ENCODE measurements around the gene LUM.

Gene LUM

GRCh38 chr12:91059211-91059610 is 52.1 kb downstream of the LUM start:
- Histone ChIP-seq H2BK15ac (replicated peaks; ENCODE audit: low read depth) (no peak overlapping the region), H3K27me3 (ENCODE audit: insufficient read depth, low read length, poor library complexity) (no peaks in the 10 kb centered on the region), H3K4me2 (ENCODE audit: low read length) (no peak overlapping the region), H3K4me1 (ENCODE audit: control insufficient read depth, low read depth, low read length) (no peaks in the 10 kb centered on the region), H3K4me3 (ENCODE audit: low read length) (no peak overlapping the region), H2AK5ac (ENCODE audit: low read length) (no peak overlapping the region), H2BK120ac (ENCODE audit: low read depth, low read length) (no peak overlapping the region), H4K8ac (ENCODE audit: low read depth, low read length) (no peak overlapping the region), H3K79me2 (ENCODE audit: control insufficient read depth, insufficient read depth, low read length) (no peaks in the 10 kb centered on the region), H3K18ac (ENCODE audit: low read length) (no peak overlapping the region), H2BK5ac (ENCODE audit: low read length) (no peak overlapping the region), H3K23ac (ENCODE audit: low read length) (no peak overlapping the region), H3K4ac (ENCODE audit: low read depth, low read length) (no peak overlapping the region), H4K5ac (ENCODE audit: low read length) (no peak overlapping the region), H3K9ac (ENCODE audit: low read length) (no peak overlapping the region), H3K79me1 (ENCODE audit: low read length) (no peaks in the 10 kb centered on the region), H3K56ac (ENCODE audit: low read length) (no peak overlapping the region), H3K27ac (ENCODE audit: low read depth, low read length) (no peak overlapping the region), H3K36me3 (ENCODE audit: control insufficient read depth, insufficient read depth, low read length) (no peaks in the 10 kb centered on the region)
- no peak for DNase-seq

GRCh38 chr12:91058786-91059185 is 52.5 kb downstream of the LUM start:
- no peak overlapping the region for H4K8ac ChIP-seq (ENCODE audit: low read depth, low read length)

GRCh38 chr12:91057368-91058165 is 53.7 kb downstream of the LUM start, which contains the start of gene KERA:
KERA (minus strand) TSS chr12:91058024; CDS start chr12:91056281, 1,743 bp downstream.
- no peaks in the 10 kb centered on the region for H3K27me3 ChIP-seq (ENCODE audit: insufficient read depth, low read length, poor library complexity)
- H3K4me2 ChIP-seq (ENCODE audit: low read length) = no peak within 1 kb of the TSS
- H3K4me1 ChIP-seq (ENCODE audit: control insufficient read depth, low read depth, low read length) = no peaks in the 10 kb centered on the region
- H3K56ac ChIP-seq (ENCODE audit: low read length) = no peak within 1 kb of the TSS
- DNase-seq = no peak
- H3K79me1 ChIP-seq (ENCODE audit: low read length) = no peaks in the 10 kb centered on the region
- H2AK5ac ChIP-seq (ENCODE audit: low read length) = no peak within 1 kb of the TSS
- H2BK5ac ChIP-seq (ENCODE audit: low read length) = no peak within 1 kb of the TSS
- H3K36me3 ChIP-seq (ENCODE audit: control insufficient read depth, insufficient read depth, low read length) = no peaks in the 10 kb centered on the region
- H3K4ac ChIP-seq (ENCODE audit: low read depth, low read length) = no peak within 1 kb of the TSS
- no peak within 1 kb of the TSS for H4K8ac ChIP-seq (ENCODE audit: low read depth, low read length)
- no peak within 1 kb of the TSS for H3K9ac ChIP-seq (ENCODE audit: low read length)
- H2BK120ac ChIP-seq (ENCODE audit: low read depth, low read length) = no peak within 1 kb of the TSS
- H3K27ac ChIP-seq (ENCODE audit: low read depth, low read length) = no peak within 1 kb of the TSS
- no peak within 1 kb of the TSS for H3K4me3 ChIP-seq (ENCODE audit: low read length)
- no peak within 1 kb of the TSS for H3K18ac ChIP-seq (ENCODE audit: low read length)
- H2BK15ac ChIP-seq (replicated peaks; ENCODE audit: low read depth) = no peak within 1 kb of the TSS
- H4K5ac ChIP-seq (ENCODE audit: low read length) = no peak within 1 kb of the TSS
- no peaks in the 10 kb centered on the region for H3K79me2 ChIP-seq (ENCODE audit: control insufficient read depth, insufficient read depth, low read length)
- H3K23ac ChIP-seq (ENCODE audit: low read length) = no peak within 1 kb of the TSS
- WGBS (ENCODE audit: extremely low coverage, insufficient coverage, low lambda C conversion rate) = no CpG with 5 or more reads among the region's 9 CpGs

More at GRCh38 chr12:91058786-91059185, 52.5 kb downstream of the LUM start:
- no peak overlapping the region for H2BK15ac ChIP-seq (replicated peaks; ENCODE audit: low read depth)
- H3K79me2 ChIP-seq (ENCODE audit: control insufficient read depth, insufficient read depth, low read length) = no peaks in the 10 kb centered on the region
- H3K18ac ChIP-seq (ENCODE audit: low read length) = no peak overlapping the region
- no peak overlapping the region for H3K4me2 ChIP-seq (ENCODE audit: low read length)
- H2BK120ac ChIP-seq (ENCODE audit: low read depth, low read length) = no peak overlapping the region
- no peak overlapping the region for H3K23ac ChIP-seq (ENCODE audit: low read length)
- H3K4me3 ChIP-seq (ENCODE audit: low read length) = no peak overlapping the region
- no peak overlapping the region for H3K9ac ChIP-seq (ENCODE audit: low read length)
- H2AK5ac ChIP-seq (ENCODE audit: low read length) = no peak overlapping the region
- H3K56ac ChIP-seq (ENCODE audit: low read length) = no peak overlapping the region
- H3K27me3 ChIP-seq (ENCODE audit: insufficient read depth, low read length, poor library complexity) = no peaks in the 10 kb centered on the region
- no peaks in the 10 kb centered on the region for H3K79me1 ChIP-seq (ENCODE audit: low read length)
- WGBS (ENCODE audit: extremely low coverage, insufficient coverage, low lambda C conversion rate) = no CpG with 5 or more reads among the region's 1 CpG
- H3K27ac ChIP-seq (ENCODE audit: low read depth, low read length) = no peak overlapping the region
- no peak overlapping the region for H3K4ac ChIP-seq (ENCODE audit: low read depth, low read length)
- no peak overlapping the region for H4K5ac ChIP-seq (ENCODE audit: low read length)
- H3K36me3 ChIP-seq (ENCODE audit: control insufficient read depth, insufficient read depth, low read length) = no peaks in the 10 kb centered on the region
- DNase-seq = no peak
- no peaks in the 10 kb centered on the region for H3K4me1 ChIP-seq (ENCODE audit: control insufficient read depth, low read depth, low read length)
- H2BK5ac ChIP-seq (ENCODE audit: low read length) = no peak overlapping the region

GRCh38 chr12:91056488-91056887 is 54.8 kb downstream of the LUM start:
- DNase-seq = no peak
- Histone ChIP-seq H3K79me1 (ENCODE audit: low read length) (no peaks in the 10 kb centered on the region), H2BK5ac (ENCODE audit: low read length) (no peak overlapping the region), H3K27me3 (ENCODE audit: insufficient read depth, low read length, poor library complexity) (no peaks in the 10 kb centered on the region), H3K23ac (ENCODE audit: low read length) (no peak overlapping the region), H3K18ac (ENCODE audit: low read length) (no peak overlapping the region), H3K4me3 (ENCODE audit: low read length) (no peak overlapping the region), H3K4ac (ENCODE audit: low read depth, low read length) (no peak overlapping the region), H2BK15ac (replicated peaks; ENCODE audit: low read depth) (no peak overlapping the region), H3K56ac (ENCODE audit: low read length) (no peak overlapping the region), H3K4me1 (ENCODE audit: control insufficient read depth, low read depth, low read length) (no peaks in the 10 kb centered on the region), H4K8ac (ENCODE audit: low read depth, low read length) (no peak overlapping the region), H3K27ac (ENCODE audit: low read depth, low read length) (no peak overlapping the region), H3K9ac (ENCODE audit: low read length) (no peak overlapping the region), H3K4me2 (ENCODE audit: low read length) (no peak overlapping the region), H3K79me2 (ENCODE audit: control insufficient read depth, insufficient read depth, low read length) (no peaks in the 10 kb centered on the region), H3K36me3 (ENCODE audit: control insufficient read depth, insufficient read depth, low read length) (no peaks in the 10 kb centered on the region), H2AK5ac (ENCODE audit: low read length) (no peak overlapping the region), H2BK120ac (ENCODE audit: low read depth, low read length) (no peak overlapping the region), H4K5ac (ENCODE audit: low read length) (no peak overlapping the region)
- no CpG with 5 or more reads among the region's 2 CpGs for WGBS (ENCODE audit: extremely low coverage, insufficient coverage, low lambda C conversion rate)

GRCh38 chr12:91055976-91056375 is 55.3 kb downstream of the LUM start:
- no peak overlapping the region for H3K4me3 ChIP-seq (ENCODE audit: low read length)
- H2AK5ac ChIP-seq (ENCODE audit: low read length) = no peak overlapping the region
- no peak for DNase-seq
- H3K27me3 ChIP-seq (ENCODE audit: insufficient read depth, low read length, poor library complexity) = no peaks in the 10 kb centered on the region
- no peak overlapping the region for H3K27ac ChIP-seq (ENCODE audit: low read depth, low read length)
- WGBS (ENCODE audit: extremely low coverage, insufficient coverage, low lambda C conversion rate) = no CpG with 5 or more reads among the region's 1 CpG
- H2BK120ac ChIP-seq (ENCODE audit: low read depth, low read length) = no peak overlapping the region
- no peak overlapping the region for H3K4ac ChIP-seq (ENCODE audit: low read depth, low read length)
- no peak overlapping the region for H3K56ac ChIP-seq (ENCODE audit: low read length)
- no peak overlapping the region for H3K18ac ChIP-seq (ENCODE audit: low read length)
- no peak overlapping the region for H4K8ac ChIP-seq (ENCODE audit: low read depth, low read length)
- H3K23ac ChIP-seq (ENCODE audit: low read length) = no peak overlapping the region
- no peaks in the 10 kb centered on the region for H3K79me2 ChIP-seq (ENCODE audit: control insufficient read depth, insufficient read depth, low read length)
- no peak overlapping the region for H4K5ac ChIP-seq (ENCODE audit: low read length)
- no peak overlapping the region for H2BK5ac ChIP-seq (ENCODE audit: low read length)
- no peak overlapping the region for H3K4me2 ChIP-seq (ENCODE audit: low read length)
- H3K79me1 ChIP-seq (ENCODE audit: low read length) = no peaks in the 10 kb centered on the region
- no peak overlapping the region for H3K9ac ChIP-seq (ENCODE audit: low read length)
- no peaks in the 10 kb centered on the region for H3K36me3 ChIP-seq (ENCODE audit: control insufficient read depth, insufficient read depth, low read length)
- H3K4me1 ChIP-seq (ENCODE audit: control insufficient read depth, low read depth, low read length) = no peaks in the 10 kb centered on the region
- no peak overlapping the region for H2BK15ac ChIP-seq (replicated peaks; ENCODE audit: low read depth)

All from mesendoderm (in vitro differentiated cells).